Hepatocyte (in vitro differentiated cells): Measurements from ENCODE around the gene GTF3C2. TPM values are rescaled to one million over a fixed set of nuclear protein-coding genes. Genes with fewer than 3 reads are reported as not detected.

Source experiments
- DNase-seq: peaks from one replicate; pipeline ENCODE4 v3.0.0-alpha.2; 2016; ENCODE audit warnings: low spot score
- H2AFZ ChIP-seq: fragments of 200-600 bp; sonication (generic); 2 replicates; pipeline ENCODE4 v1.6.0; 2016; ENCODE audit warnings: antibody characterized with exemption, mild to moderate bottlenecking
- H3K27ac ChIP-seq: fragments of 200-600 bp; sonication (generic); 2 replicates; pipeline ENCODE4 v1.5.1; 2016; ENCODE audit warnings: mild to moderate bottlenecking
- H3K27me3 ChIP-seq: fragments of 200-600 bp; sonication (generic); 2 replicates; pipeline ENCODE4 v1.6.1; 2016
- H3K36me3 ChIP-seq: fragments of 200-600 bp; sonication (generic); replicated peaks from 2 replicates; pipeline ENCODE4 v1.5.1; 2016; ENCODE audit warnings: low read depth; ENCODE audit not compliant: insufficient read depth
- H3K4me1 ChIP-seq: fragments of 200-600 bp; sonication (generic); 2 replicates; pipeline ENCODE4 v1.5.1; 2016; ENCODE audit warnings: mild to moderate bottlenecking, moderate library complexity; ENCODE audit not compliant: insufficient read depth
- H3K4me2 ChIP-seq: fragments of 200-600 bp; sonication (generic); 2 replicates; pipeline ENCODE4 v1.6.0; 2016
- H3K4me3 ChIP-seq: fragments of 200-600 bp; sonication (generic); 2 replicates; pipeline ENCODE4 v1.5.1; 2016; ENCODE audit warnings: mild to moderate bottlenecking
- H3K79me2 ChIP-seq: fragments of 200-600 bp; sonication (generic); 2 replicates; pipeline ENCODE4 v1.6.0; 2017; ENCODE audit warnings: mild to moderate bottlenecking
- H3K9me2 ChIP-seq: fragments of 200-600 bp; sonication (generic); replicated peaks from 2 replicates; pipeline ENCODE4 v1.6.0; 2017; ENCODE audit warnings: mild to moderate bottlenecking; ENCODE audit not compliant: insufficient read depth
- H3K9me3 ChIP-seq: fragments of 200-600 bp; sonication (generic); 2 replicates; pipeline ENCODE4 v1.5.1; 2016; ENCODE audit warnings: low read depth, mild to moderate bottlenecking
- H4K20me1 ChIP-seq: fragments of 200-600 bp; sonication (generic); 2 replicates; pipeline ENCODE4 v1.6.0; 2016; ENCODE audit warnings: mild to moderate bottlenecking; ENCODE audit not compliant: insufficient read depth, poor library complexity, severe bottlenecking
- CTCF ChIP-seq: fragments of 200-600 bp; sonication (generic); IDR thresholded peaks from 2 replicates; pipeline ENCODE4 v1.5.1; 2016; ENCODE audit warnings: antibody characterized with exemption, mild to moderate bottlenecking; ENCODE audit not compliant: poor library complexity
- EZH2 ChIP-seq: fragments of 200-600 bp; sonication (generic); IDR thresholded peaks from 2 replicates; pipeline ENCODE4 v1.6.1; 2016; ENCODE audit warnings: antibody characterized with exemption, mild to moderate bottlenecking, borderline replicate concordance
- EZH2phosphoT487 ChIP-seq: fragments of 200-600 bp; sonication (generic); IDR thresholded peaks from one replicate; pipeline ENCODE4 v1.6.1; 2018; ENCODE audit warnings: antibody characterized with exemption, mild to moderate bottlenecking, low read depth, moderate library complexity; ENCODE audit not compliant: unreplicated experiment, severe bottlenecking
- WGBS: methylation state at CpG from one replicate; pipeline ENCODE4 v1.1.6; 2016; ENCODE audit warnings: low lambda C conversion rate; ENCODE audit errors: missing lambda C conversion rate; 5-methylcytosine and 5-hydroxymethylcytosine counted together
- polyA plus RNA-seq: library from polyadenylated mRNA; unstranded; fragments of >200 nt; fragmentation: Nextera tagmentation; extraction: Ambion mirVana; gene quantifications from 2 replicates; pipeline ENCODE4 v1.2.1, GENCODE V29; 2016
- total RNA-seq: library from RNA; depleted of rRNA; stranded (reverse); fragments of >200 nt; gene quantifications from 2 replicates; pipeline ENCODE4 v1.2.3, GENCODE V29; 2014

The GTF3C2 gene
- total and polyA plus RNA-seq, 2 experiments from 2014 or later = 46.8 to 51.3 TPM

GRCh38 chr2:27376866-27377617 is 20.5 kb upstream of the GTF3C2 start:
- Histone ChIP-seq H3K4me1 (peaks cover 28% of the 10 kb centered on the region), H4K20me1 (peaks cover 2% of the 10 kb centered on the region), H3K9me3 (no peaks in the 10 kb centered on the region), H3K4me2 (no peak overlapping the region), H2AFZ (no peak overlapping the region), H3K27me3 (no peaks in the 10 kb centered on the region), H3K4me3 (no peak overlapping the region), H3K36me3 (peaks cover 5% of the 10 kb centered on the region), H3K27ac (no peak overlapping the region), H3K79me2 (peaks cover 61% of the 10 kb centered on the region), H3K9me2 (no peaks in the 10 kb centered on the region)
- DNase-seq = no peak
- 85% methylated on average over 10 of the region's 10 CpGs for WGBS
- TF ChIP-seq CTCF = no peak
- no peak for TF ChIP-seq EZH2phosphoT487
- no peak for TF ChIP-seq EZH2

GRCh38 chr2:27376151-27376865 is 19.7 kb upstream of the GTF3C2 start:
- H4K20me1 ChIP-seq = peaks cover 5% of the 10 kb centered on the region
- 94% methylated on average over 15 of the region's 16 CpGs for WGBS
- no peak for TF ChIP-seq EZH2phosphoT487
- TF ChIP-seq CTCF = no peak
- TF ChIP-seq EZH2 = no peak
- peaks cover 5% of the 10 kb centered on the region for H3K36me3 ChIP-seq
- no peak overlapping the region for H3K4me3 ChIP-seq
- H3K79me2 ChIP-seq = peaks cover 68% of the 10 kb centered on the region
- no peak overlapping the region for H3K4me2 ChIP-seq
- H3K27me3 ChIP-seq = no peaks in the 10 kb centered on the region
- no peak for DNase-seq
- no peak overlapping the region for H3K27ac ChIP-seq
- H2AFZ ChIP-seq = no peak overlapping the region
- H3K9me2 ChIP-seq = no peaks in the 10 kb centered on the region
- no peaks in the 10 kb centered on the region for H3K9me3 ChIP-seq
- peaks cover 34% of the 10 kb centered on the region for H3K4me1 ChIP-seq

GRCh38 chr2:27375513-27376099 is 19.0 kb upstream of the GTF3C2 start:
- H3K36me3 ChIP-seq = peaks cover 5% of the 10 kb centered on the region
- no peak overlapping the region for H3K27ac ChIP-seq
- no peaks in the 10 kb centered on the region for H3K9me3 ChIP-seq
- no peak for TF ChIP-seq EZH2
- no peak for TF ChIP-seq EZH2phosphoT487
- TF ChIP-seq CTCF = no peak
- no peaks in the 10 kb centered on the region for H3K9me2 ChIP-seq
- no peak overlapping the region for H3K4me2 ChIP-seq
- H3K79me2 ChIP-seq = peaks cover 75% of the 10 kb centered on the region
- no peak overlapping the region for H3K4me3 ChIP-seq
- WGBS = 96% methylated on average over 20 of the region's 20 CpGs
- no peaks in the 10 kb centered on the region for H3K27me3 ChIP-seq
- no peak for DNase-seq
- no peak overlapping the region for H2AFZ ChIP-seq
- peaks cover 29% of the 10 kb centered on the region for H3K4me1 ChIP-seq
- peaks cover 5% of the 10 kb centered on the region for H4K20me1 ChIP-seq
